ENCODE measurements around the gene KCND3. TPM values are rescaled to one million over a fixed set of nuclear protein-coding genes. Genes with fewer than 3 reads are reported as not detected.
"Not testable (repeated sequence)": the region's sequence is repeated elsewhere in the genome, so short reads cannot be mapped to it uniquely, and the experiment has no call there.

Gene KCND3
- total RNA-seq, 4 donors from 2014 or later = 0.35 to 4.1 (median 0.90) TPM

DNA sequence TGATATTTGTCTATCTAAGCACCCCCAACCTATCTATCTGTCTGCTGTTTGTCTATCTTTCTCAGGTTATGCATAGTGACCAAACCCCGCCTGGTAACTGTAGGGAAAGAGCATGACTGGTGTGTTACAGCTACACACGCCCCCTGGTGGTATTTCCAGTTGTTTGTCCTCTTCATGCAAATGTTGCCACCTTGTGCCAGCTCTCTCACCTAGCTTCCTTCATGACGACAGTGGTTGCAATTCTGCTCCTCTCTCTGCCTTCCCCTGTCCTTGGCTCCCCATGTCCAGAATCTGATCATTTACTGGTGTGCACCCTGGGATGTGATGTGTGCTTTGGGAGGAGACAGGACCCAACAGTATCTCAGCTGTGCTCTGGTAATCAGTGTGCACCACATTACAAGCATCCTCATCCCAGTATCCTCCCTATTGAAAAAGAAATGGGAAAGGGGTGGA is 242.2 kb downstream of the KCND3 start:
- peak in 2 of 3 donors; percentile 69 to 87 for DNase-seq
- H3K27ac ChIP-seq = no peak overlapping the region
- H3K27me3 ChIP-seq = no peaks in the 10 kb centered on the region
- H3K4me1 ChIP-seq = no peaks in the 10 kb centered on the region
- no peaks in the 10 kb centered on the region for H3K36me3 ChIP-seq
- no peak overlapping the region for H3K4me3 ChIP-seq
- no peaks in the 10 kb centered on the region for H3K9me3 ChIP-seq
- TF ChIP-seq, protein P1, sequence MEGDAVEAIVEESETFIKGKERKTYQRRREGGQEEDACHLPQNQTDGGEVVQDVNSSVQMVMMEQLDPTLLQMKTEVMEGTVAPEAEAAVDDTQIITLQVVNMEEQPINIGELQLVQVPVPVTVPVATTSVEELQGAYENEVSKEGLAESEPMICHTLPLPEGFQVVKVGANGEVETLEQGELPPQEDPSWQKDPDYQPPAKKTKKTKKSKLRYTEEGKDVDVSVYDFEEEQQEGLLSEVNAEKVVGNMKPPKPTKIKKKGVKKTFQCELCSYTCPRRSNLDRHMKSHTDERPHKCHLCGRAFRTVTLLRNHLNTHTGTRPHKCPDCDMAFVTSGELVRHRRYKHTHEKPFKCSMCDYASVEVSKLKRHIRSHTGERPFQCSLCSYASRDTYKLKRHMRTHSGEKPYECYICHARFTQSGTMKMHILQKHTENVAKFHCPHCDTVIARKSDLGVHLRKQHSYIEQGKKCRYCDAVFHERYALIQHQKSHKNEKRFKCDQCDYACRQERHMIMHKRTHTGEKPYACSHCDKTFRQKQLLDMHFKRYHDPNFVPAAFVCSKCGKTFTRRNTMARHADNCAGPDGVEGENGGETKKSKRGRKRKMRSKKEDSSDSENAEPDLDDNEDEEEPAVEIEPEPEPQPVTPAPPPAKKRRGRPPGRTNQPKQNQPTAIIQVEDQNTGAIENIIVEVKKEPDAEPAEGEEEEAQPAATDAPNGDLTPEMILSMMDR (IDR thresholded peaks at IDR 0.05) = peak; percentile 31 to 85 (median 68)
- no peak for TF ChIP-seq POLR2A (IDR thresholded peaks at IDR 0.05)

DNA sequence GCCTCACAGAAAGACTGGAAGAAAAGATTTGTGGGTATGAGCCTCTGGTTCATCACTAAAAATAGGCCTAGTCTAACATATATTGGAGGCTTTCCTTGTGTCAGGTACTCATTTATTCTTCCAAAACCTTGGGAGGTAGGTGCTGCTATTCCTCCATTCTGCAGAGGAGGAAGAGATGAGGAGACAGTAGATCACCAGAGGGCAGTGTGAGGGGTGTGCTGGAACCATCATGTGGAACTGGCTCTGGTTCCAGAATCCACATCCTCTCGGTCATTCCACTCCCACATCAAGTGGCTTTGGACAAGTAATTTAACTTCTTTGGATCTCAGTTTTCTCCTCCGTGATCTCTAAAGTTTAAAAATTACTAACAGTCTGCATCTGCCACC is 242.9 kb downstream of the KCND3 start:
- no peak overlapping the region for H3K4me3 ChIP-seq
- H3K9me3 ChIP-seq = no peaks in the 10 kb centered on the region
- no peak for DNase-seq
- TF ChIP-seq, protein P1 (IDR thresholded peaks at IDR 0.05) = no peak
- TF ChIP-seq POLR2A (IDR thresholded peaks at IDR 0.05) = no peak
- H3K27ac ChIP-seq = peak overlapping the region in 1 of 4 donors; percentile 24
- H3K27me3 ChIP-seq = no peaks in the 10 kb centered on the region
- H3K4me1 ChIP-seq = no peaks in the 10 kb centered on the region
- no peaks in the 10 kb centered on the region for H3K36me3 ChIP-seq

DNA sequence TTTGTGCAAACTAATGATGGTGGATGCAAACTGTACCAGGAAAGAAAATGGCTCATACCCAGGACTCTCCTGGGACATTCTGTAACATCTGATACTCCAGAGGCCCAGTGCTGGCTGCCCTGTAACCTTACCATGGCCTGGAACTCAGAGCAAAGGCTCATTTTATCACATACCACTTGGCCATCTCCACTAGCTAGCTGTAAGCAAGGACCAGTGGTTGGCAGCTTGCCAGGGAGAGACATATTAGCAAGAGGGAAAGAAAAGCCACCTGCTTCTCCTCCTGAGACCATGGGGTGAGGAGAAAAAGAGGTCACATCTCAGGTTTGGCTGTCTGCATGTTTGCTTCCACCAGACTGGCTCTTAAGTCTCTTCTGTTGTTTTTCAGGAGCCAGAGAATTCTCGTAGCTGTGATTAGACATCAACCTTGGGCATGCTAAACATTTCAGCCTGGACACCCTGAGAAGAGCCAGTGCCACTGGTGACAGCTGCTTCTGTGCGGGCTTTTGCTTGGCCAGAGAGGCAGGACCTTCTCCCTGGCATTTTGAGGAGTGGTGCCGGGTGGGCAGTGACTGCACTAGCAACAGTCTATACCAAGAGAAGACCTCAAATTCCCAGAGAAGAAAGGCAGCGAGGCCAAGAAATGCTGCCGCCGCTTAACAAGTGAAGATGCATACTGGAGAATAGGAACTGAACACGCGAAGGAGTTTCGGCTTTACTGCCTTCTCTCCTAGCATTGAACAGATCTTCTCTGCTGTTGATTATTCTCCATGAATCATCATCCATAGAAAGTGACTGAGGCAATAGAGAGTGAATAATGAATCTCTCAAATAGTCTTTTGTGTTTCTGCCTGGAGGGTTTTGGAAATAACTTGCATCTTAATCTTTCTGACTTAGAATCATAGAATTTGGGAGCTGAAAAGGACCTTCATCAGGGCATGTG is 243.5 kb downstream of the KCND3 start:
- no peaks in the 10 kb centered on the region for H3K4me1 ChIP-seq
- DNase-seq = no peak

DNA sequence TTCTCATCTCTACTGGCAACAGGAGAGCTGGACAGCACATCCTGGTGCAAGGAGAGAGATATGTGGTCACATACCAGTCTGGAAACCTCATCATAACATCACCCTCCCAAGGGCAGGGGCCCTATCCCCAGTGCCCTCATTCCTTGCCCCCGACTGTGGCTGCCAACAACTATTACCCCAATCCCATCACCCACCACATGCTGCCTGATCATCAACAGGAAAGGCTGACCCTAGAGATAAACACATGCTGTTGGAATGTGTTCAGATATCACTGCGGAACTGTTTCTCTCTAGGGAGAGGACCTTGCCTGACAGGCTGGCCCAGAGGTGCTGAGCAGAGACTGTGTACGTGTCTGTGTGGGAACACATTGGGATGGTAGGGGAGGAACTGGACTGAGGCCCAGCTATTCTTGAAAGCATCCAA is 245.8 kb downstream of the KCND3 start:
- no peak for TF ChIP-seq POLR2A (IDR thresholded peaks at IDR 0.05)
- TF ChIP-seq, protein P1 (IDR thresholded peaks at IDR 0.05) = no peak
- H3K4me3 ChIP-seq = no peak overlapping the region
- H3K27me3 ChIP-seq = no peaks in the 10 kb centered on the region
- H3K4me1 ChIP-seq = peaks cover 0 to 9% (median 2%) of the 10 kb centered on the region in 4 donors
- no peaks in the 10 kb centered on the region for H3K9me3 ChIP-seq
- peak overlapping the region in 1 of 4 donors; percentile 20 for H3K27ac ChIP-seq
- no peak for DNase-seq
- no peaks in the 10 kb centered on the region for H3K36me3 ChIP-seq

More for the DNA sequence above, 243.5 kb downstream of the KCND3 start:
- Histone ChIP-seq H3K36me3 (no peaks in the 10 kb centered on the region), H3K27ac (peak overlapping the region in 1 of 4 donors; percentile 24), H3K9me3 (no peaks in the 10 kb centered on the region), H3K27me3 (no peaks in the 10 kb centered on the region), H3K4me3 (no peak overlapping the region)
- TF ChIP-seq, protein P1 (IDR thresholded peaks at IDR 0.05) = no peak
- TF ChIP-seq POLR2A (IDR thresholded peaks at IDR 0.05) = no peak

DNA sequence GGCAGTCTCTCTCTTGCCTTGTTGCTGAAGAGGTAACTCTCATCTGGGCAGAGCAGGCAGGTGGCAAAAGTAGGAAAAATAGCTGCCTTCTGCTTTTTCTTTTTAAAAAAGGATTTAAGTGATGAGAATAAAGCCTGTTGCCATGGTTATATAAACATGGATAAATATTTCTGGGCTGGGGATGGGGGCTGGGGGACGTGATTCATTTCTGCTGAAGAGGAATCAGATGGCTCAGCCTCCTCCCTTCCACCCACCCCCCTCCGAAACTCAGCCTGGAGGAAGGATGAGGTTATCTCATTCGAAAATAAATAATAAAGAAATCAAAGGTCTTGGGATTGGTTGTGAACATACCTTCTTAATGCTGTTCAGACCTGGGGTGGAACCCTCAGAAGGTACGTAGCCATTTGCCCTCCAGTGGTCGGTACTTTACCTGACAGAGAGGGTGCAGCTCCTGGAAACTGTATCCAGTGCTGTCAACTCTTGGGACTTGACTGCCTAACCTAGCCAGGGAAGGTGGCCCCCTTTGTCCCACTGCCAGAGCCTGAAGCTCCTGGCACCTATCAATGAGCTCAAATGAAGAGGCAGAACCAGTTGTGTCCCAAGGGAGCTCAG is 246.4 kb downstream of the KCND3 start:
- peaks cover 0 to 16% (median 4%) of the 10 kb centered on the region in 4 donors for H3K4me1 ChIP-seq
- H3K27me3 ChIP-seq = no peaks in the 10 kb centered on the region
- H3K9me3 ChIP-seq = no peaks in the 10 kb centered on the region
- H3K27ac ChIP-seq = peak overlapping the region in 1 of 4 donors; percentile 20
- no peaks in the 10 kb centered on the region for H3K36me3 ChIP-seq
- no peak overlapping the region for H3K4me3 ChIP-seq
- TF ChIP-seq, protein P1 (IDR thresholded peaks at IDR 0.05) = no peak
- TF ChIP-seq POLR2A (IDR thresholded peaks at IDR 0.05) = no peak
- no peak for DNase-seq

DNA sequence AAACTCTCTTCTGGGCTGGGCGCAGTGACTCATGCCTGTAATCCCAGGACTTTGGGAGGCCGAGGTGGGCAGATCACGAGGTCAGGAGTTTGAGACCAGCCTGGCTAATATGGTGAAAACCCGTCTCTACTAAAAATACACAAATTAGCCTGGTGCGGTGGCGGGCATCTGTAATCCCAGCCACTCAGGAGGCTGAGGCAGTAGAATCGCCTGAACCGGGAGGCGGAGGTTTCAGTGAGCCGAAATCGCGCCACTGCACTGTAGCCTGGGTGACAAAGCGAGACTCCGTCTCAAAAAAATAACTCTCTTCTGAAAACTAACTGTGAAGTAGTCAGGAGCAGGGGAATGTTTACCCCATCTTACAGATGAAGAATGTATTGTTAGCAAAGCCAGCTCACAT is 247.2 kb downstream of the KCND3 start:
- H3K27ac ChIP-seq, H3K27me3 ChIP-seq, H3K36me3 ChIP-seq, H3K4me3 ChIP-seq, H3K9me3 ChIP-seq, DNase-seq: not testable (repeated sequence)
- peaks cover 0 to 23% (median 4%) of the 10 kb centered on the region in 4 donors for H3K4me1 ChIP-seq

Data from Peyer's patch (tissue), 4 donors.